ENCODE data around the gene GID8.
"Not testable (repeated sequence)": the region's sequence is repeated elsewhere in the genome, so short reads cannot be mapped to it uniquely, and the experiment has no call there.

GID8 gene

DNA sequence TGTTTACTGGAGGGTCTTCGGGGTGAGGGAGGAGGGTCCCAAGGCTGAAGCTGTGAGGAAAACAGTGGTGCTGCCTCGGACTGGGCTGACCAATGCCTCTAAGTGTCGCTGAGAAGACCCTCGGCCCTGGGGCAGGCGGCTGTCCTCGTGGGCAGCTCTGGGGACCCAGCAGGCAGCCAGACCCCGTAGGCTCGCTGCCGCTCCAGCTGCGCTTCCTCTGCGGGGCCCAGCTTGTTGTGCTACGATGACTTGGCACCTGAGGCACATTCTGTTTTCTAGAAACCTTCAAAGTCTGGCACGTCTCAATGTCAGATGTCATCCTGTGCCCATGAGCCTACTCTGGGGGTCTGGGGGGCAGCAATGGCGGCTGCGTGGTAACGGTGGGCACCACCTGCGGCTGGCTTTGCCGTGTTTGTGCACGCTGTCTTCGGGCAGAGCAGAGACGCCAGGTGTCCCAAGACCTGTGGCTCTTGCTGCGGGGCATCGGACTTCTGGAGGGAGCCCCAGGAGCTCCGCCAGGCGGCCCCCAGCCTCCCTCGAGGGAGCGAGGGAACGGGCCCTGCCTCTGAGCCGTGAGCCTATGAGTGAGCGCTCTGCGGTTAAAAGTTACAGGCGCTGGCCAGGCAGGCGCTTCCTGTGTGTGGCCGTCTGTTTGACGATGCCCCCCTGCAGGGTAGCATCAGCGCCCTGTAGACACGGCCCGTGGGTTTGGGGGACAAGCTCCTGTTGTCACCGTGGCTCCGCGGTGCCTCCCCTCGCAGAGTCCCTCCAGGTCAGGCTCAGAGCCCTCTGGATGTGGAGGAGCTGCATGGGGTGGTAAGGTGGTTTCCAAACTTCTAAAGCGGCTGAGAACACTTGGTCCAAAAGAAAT, 21.4 kb downstream of the GID8 start:
- DNase-seq, result no peak

DNA sequence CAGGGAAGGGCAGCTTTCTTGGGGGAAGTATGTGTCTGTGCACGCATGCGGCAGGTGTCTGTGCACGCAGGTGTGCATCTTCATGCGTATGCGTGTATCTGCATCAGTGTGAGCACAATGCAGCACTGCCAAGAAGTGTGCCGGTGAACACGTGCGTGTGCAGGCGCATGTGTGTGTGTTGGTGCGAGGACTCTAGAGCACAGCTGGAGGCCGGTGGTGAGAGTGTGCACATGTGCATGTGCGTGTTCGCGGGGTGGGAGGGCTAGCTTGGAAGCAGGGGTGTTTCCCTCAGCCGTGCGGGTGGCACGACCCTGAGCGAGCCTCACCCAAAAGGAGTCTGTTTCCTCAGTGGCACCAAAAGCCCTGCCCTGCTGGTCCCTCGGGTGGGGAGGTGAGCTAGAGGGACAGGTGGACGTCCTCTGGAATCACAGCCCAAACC, 22.1 kb downstream of the GID8 start:
- no peak for DNase-seq

DNA sequence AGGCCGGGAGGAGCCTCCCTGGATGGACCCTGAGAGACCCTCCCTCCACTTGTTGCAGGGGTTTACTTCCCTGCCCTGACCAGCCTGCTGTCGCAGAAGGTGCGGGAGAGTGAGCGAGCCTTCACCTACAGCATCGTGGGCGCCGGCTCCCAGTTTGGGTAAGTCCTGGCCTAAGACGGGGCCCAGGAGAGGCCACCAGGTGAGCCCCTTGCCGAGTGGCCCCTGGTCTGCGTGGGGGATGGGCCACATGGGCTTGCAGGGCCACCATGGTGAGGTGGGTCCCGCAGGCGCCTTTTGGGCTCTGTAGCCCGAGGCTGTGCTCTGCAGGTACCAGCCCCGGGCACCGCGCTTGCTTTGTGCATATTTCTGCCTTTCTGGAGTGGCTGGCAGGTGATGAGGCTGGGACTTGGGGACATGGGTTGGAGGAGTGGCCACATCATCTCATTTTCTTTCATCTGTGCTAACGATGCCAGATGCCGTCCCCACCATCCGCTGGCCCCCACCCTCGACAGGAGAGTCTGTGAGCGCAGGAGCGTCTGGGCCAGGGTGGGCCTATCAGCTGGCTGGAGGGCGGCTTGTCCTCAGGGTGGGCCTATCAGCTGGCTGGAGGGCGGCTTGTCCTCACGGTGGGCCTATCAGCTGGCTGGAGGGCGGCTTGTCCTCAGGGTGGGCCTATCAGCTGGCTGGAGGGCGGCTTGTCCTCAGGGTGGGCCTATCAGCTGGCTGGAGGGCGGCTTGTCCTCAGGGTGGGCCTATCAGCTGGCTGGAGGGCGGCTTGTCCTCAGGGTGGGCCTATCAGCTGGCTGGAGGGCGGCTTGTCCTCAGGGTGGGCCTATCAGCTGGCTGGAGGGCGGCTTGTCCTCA, 22.7 kb downstream of the GID8 start:
- not testable (repeated sequence) for DNase-seq

DNA sequence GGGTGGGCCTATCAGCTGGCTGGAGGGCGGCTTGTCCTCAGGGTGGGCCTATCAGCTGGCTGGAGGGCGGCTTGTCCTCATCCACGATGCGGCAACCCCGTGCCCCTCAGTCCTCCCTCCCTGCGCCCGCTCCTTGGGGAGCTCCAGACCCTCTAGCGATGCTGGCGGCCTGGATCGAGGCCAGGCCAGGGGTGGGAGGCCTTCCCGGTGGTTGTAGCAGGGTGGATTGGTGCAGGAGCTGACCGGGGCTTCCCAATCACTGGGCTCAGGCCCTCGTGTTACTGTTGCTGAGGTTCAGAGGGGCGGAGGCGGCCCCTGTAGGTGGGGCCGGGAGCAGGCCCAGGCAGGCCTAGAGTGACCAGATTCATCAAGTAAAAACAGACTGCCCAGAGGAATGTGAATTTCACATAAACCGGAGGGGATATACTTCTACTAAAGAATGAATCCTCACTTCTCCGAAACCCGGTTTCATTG, 23.4 kb downstream of the GID8 start:
- no peak for DNase-seq

DNA sequence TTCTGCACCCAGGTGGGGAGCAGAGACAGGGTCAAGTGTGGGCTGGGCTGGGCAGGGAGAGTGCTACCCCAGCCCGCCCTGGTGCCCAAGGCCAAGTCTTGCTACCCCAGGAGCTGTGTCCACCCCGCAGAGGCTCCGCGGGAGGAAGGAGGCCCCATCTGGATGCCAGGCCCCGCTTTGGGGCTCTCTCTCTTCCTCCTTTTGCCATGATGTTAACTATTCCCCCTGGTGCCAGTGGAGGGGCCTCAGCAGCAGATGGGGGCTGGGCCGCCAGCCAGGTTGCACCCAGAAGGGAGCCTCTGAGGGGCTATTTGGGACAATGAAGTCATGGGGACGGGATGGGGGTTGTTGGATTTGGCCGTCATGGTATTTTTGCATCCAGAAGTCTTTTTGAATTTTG, 23.9 kb downstream of the GID8 start:
- no peak for DNase-seq

DNA sequence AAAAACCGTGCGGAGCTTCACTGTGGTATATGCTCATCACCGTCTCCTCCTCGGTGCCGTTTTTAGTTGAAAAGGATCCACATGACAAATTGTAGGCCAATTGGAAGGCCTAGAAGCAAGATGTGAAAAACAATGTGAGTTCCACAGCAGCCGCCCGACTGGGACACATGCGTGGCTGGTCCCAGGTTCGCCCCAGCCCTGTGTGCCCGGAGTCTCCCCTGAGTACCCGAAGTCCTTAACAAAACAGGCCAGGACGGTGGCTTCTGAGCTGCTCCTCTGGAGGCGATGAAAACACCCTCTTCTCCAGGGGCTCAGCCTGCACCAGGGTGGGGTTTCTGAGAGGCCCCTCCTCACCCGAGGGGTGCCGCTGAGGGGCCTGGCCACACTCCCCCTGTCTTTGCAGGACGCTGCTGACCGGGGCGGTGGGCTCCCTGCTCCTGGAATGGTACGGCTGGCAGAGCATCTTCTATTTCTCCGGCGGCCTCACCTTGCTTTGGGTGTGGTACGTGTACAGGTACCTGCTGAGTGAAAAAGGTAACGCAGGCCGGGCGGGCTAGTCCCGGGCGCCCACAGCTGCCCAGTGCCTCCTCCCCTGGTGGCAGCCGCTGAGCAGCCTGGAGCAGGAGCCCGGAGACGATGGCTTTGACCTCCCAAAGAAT, 24.4 kb downstream of the GID8 start:
- no peak for DNase-seq

DNA sequence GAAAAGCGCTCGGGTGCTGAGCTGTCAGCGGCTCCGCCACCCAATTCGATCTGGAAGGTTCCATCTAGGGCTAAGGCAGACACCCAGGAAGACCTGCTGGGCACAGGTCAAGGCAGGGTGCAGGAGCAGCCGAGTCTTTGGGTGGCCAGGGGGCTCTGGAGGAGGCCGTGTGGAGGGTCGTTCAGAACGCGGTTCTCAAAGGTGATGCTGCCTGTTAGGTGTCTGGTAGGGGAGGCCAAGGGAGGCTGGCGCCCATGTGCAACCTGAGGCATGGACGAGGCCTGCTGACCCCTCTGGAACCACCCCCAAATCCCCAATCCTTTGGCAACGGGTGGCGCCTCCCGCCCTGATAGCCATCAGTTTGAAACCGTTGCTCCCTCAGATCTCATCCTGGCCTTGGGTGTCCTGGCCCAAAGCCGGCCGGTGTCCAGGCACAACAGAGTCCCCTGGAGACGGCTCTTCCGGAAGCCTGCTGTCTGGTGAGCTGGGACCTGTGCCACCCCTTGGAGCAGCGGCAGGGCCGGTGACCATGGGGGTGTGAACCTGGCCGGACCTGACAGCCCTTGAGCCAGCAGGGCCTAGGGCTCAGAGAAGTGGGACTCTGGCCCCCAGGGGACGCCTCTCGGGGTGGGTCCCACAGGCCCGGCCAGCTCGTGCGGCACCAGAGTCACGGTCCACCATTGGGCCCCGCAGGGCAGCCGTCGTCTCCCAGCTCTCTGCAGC, 25.1 kb downstream of the GID8 start:
- DNase-seq, result no peak

DNA sequence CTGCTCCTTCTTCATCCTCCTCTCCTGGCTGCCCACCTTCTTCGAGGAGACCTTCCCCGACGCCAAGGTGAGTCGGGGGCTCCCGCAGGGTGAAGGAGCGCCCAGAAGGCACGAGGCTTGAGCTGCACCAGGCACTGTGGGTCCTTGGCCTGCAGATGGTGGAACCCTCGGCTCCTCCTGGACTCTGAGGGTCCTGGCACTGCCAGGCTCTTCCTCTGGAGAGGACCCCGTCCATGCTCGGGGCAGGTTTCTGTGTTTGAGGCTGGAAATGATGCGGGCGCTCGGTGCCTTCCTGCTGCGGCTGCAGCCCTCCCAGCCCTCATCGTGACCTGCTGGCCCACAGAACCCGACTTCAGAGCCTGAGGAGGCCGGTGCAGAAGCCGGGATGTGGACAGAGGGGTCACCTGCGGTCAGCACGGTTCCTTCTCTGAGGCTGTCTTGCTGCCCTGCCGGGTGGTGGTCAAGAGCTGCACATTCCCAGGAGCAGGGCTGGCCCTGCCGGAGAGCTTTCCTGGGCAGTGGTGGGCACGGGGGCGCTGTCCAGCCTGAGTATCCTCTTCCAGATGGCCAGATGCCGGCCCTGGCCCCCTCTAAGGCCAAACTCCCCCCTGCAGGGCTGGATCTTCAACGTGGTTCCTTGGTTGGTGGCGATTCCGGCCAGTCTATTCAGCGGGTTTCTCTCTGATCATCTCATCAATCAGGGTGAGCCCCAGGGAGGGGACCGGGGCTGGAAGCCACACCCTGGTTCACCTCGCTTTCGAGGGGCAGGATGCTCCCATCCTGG, 25.9 kb downstream of the GID8 start:
- no peak for DNase-seq

DNA sequence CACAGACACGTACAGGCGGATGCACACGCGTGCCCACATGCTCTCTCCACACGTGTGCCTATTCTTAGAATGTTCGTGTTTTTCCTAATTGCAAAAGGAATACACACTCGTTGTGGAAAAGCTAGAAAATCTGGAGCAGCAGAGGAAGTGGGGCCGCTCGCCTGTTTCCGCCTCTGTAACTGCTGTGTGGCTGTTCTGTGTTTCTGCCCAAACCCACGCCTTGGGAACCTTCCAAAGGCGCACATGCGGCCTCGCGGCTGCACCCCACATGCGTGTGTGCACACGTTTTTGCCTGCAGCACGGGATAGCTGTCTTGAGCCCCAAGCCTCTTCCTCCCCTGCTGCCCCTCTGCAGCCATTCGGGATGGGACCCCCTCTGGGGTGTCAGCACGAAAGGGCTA, 26.8 kb downstream of the GID8 start:
- DNase-seq, result no peak

DNA sequence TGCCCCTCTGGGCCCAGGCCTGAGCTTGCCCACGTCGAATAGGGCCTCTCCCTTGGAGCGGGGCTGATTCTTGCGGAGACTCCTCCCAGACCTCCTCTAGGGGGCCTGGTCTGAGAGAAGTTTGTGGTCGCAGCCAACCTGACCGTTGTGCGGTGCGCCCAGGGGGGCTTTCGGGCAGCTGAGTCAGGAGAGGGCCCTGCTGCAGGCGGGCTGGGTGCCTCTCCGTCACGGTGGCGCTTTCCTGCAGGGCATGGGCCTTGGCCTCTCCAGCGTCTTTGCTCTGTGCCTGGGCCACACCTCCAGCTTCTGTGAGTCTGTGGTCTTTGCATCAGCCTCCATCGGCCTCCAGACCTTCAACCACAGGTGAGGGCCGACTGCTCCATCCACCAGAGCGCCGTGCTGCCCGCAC, 27.4 kb downstream of the GID8 start:
- no peak for DNase-seq

DNA sequence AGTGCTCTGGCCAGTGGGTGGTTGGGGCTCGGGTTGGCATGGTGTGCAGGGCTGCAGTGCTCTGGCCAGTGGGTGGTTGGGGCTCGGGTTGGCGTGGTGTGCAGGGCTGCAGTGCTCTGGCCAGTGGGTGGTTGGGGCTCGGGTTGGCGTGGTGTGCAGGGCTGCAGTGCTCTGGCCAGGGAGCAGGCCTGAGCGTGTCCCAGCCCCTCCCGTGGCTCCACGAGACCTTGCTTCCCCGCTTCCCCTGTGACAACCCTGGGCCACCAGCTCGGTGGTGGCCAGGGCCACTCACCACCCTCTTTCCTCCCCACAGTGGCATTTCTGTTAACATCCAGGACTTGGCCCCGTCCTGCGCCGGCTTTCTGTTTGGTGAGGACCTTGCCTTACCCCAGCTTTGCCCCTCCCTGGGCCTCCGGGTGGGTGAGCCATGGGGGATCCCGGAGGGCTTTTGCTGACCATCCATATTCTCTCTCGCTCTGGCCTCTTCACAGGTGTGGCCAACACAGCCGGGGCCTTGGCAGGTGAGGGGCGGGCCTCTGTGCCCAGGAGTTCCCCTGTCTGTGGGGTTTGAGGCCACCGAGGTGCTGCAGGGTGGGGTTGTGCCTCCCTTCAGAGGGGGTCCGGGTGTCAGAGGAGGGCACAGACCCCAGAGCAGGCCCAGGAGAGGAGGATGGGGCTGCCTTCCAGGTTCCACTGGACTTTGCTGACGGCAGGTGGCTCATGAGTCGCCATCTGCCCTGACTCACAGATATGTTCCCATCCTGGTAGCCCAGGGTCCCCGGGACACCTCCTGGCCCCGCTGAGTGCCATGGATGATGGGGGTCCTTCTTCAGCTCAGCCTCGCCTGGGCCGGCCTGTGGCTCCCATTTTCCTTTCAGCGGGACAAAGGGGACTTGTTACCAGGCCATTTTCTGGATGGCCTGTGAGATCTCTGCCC, 28.5 kb downstream of the GID8 start:
- DNase-seq, result no peak

DNA sequence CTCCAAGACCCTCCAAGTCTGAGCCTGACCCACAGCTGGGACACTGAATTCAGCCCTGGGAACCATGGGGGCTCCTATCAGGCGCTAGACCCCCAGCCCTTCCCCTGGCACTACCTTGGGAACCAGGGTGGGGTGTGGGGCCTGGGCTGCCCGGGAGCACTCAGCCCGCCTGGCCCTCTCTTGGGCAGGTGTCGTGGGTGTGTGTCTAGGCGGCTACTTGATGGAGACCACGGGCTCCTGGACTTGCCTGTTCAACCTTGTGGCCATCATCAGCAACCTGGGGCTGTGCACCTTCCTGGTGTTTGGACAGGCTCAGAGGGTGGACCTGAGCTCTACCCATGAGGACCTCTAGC, 29.2 kb downstream of the GID8 start:
- no peak for DNase-seq

DNA sequence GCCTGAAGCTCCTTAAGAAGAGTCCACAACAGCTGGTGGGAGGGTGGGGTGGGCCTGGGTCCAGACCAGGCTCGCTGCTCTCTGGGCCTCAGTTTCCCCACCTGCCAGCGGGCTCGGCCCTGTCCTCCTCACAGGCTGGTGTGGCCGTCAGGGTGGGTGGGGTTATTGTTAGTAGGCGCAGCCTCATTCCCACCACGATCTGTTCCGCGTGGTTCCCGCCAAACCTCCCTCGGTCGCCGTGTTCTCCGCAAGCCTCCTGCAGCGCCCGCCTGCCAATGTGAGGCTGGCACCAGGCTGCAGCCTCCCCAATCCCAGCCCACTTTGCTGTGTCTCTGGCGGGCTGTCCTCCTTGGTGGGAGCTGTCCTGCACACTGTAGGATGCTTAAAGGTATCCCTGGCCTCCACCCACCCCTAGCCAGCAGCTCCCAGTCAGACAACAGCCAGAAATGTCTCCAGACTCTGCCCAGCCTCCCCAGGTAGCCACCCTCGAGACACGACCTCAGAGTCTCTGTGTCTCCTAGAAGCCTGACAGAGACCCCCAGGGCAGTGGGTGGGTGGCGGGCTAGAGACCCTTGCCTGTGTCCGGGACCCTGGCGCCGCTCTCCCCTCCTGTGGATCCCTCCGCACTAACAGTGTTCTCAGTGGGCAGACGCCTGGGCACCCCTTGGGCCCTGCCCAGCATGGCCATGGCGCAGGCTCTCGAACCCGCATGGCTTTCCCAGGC, 29.8 kb downstream of the GID8 start:
- no peak for DNase-seq

DNA sequence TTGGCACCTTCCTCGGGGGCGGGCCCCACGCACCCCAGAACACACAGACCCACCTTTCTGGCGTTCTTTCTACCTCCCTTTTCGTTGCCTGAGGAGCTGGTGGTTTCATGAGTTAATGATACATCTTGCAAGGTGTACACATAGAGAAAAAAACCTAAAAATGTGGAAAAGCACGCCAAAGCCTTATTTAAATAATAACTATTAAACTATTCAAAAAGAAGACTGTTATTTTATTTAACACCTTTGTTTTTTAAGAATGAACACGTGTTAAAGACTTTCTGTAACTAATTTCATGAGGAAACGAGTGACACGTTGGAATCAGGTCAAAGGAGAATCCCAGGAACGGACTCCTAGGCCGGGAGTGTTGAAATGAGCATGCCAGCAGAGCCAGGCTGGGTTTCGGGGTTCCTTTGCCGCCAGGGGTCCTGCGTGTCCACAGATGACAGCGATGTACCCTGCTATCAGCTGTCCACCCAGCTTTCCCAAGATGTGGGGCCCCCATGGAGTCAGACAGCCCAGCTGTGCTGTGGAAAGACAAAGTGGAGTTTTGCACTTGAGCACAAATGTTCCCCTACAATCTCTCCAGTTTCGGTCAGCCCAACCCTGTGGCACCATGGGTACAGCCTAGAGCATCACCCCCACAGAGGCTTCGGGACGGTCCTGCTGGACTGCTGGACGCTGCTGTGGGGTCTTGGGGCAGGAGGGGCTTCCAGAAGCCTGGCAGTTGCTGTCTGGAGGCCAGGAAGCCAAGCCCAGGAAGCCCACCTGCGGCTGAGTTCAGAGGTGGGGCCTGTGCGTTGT, 30.6 kb downstream of the GID8 start:
- DNase-seq, result no peak

DNA sequence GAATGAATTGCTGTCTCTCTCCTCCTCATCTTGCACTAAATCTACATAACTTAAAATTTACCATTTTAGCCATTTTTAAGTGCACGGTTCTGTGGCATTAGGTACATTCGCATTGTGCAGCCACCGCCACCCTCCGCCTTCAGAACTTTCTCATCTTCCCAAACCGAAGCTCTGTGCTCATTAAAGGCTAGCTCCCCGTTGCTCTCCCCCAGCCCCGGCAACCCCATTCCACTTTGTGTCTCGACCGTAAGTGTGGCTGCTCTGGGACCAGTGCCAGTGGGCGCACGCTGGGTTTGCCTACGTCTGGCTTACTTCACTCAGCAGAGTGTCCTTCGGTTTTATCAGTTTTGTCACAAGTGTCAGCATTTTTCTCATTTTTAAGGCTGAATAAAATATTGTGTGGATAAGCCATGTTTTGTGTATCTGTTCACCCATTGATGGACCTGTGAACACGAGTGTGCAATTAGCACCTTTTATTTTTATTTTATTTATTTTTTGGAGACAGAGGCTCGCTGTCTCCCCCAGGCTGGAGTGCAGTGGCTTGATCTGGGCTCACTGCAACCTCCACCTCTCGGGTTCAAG, 31.3 kb downstream of the GID8 start:
- DNase-seq, result no peak

DNA sequence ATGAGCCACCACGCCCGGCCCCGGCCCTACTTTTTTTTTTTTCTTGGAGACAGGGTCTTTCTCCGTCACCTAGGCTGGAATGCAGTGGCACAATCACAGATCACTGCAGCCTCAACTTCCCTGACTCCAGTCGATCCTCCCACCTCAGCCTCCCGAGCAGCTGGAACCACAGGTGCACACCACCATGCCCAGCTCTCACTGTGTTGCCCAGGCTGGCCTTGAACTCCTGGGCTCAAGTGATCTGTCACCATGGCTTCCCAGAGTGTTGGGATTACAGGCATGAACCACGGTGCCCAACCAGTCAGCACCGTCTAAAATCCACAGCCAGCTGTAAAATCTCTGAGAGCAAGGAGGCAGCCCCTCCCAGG, 32.0 kb downstream of the GID8 start:
- no peak for DNase-seq

DNA sequence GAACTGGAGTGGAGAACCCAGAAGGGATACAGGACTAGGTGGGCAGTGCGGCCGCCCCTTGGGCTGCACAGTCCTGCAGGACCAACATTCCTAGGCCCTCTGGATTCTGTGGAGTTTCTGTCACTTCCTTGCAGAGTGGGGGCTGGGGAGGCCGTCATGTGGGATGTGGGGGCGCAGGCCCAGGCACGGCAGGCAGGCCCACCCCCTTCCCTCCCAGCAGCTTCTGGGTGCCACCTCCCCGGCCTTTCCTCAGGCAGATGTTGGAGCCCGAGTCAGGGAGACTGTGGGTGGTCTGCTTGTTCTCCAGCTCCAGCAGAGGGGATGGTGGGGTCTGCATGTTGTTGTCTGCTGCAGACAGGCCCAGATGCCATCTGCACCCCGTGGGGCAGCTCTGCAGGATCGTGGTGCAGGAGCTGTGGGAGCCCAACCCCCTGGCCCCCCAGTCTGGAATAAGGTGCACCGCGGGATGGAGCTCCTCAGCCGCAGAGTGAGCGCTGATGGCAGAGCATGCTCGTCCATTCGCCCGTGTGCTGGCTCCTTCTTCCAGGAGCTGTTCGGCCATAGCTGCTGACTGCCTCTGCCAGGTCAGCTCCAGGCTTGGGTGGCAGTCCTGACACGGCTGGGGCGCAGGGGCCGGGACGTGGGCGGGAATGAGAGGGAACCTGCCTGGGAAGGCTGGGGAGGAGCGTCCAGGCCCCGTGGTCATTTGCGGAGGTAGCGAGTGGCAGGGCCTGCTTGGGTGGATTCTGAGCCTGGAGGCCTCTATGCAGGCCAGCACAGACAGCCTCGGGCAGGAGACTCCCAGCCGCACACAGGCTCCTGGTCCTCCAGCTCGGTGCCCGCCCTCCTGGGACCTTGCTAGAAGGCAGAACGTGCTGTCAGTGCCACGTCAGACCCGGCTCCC, 32.6 kb downstream of the GID8 start:
- no peak for DNase-seq

Measured in activated CD4-positive, alpha-beta T cell treated with anti-CD3 and anti-CD28 coated beads for 48 hours (primary cell).